ENCODE measurements around the gene HDLBP.
"Not testable (repeated sequence)": the region's sequence is repeated elsewhere in the genome, so short reads cannot be mapped to it uniquely, and the experiment has no call there.

The HDLBP gene

GRCh38 chr2:241329669-241330615, 14.5 kb upstream of the HDLBP start:
- no peak for FAIRE-seq

DNA sequence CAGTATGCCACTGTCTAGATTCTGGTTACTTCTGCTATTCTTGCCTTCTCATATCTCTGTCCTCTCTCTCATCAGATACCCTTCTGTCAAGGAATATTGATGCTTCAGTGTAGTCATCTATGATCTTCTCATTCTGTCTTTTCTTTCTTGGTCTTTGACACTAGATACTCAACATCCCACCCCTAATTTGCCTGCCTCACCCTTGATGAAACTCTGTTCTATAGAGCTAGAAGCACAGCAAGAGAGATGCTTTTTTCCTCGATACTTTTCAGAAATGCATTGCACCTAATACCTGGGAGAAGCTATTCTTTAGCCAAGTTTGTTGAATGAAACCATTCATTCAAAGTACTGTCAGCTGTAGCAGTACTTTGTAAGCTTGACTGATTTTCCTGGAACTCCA, 9.8 kb upstream of the HDLBP start:
- FAIRE-seq: no peak

DNA sequence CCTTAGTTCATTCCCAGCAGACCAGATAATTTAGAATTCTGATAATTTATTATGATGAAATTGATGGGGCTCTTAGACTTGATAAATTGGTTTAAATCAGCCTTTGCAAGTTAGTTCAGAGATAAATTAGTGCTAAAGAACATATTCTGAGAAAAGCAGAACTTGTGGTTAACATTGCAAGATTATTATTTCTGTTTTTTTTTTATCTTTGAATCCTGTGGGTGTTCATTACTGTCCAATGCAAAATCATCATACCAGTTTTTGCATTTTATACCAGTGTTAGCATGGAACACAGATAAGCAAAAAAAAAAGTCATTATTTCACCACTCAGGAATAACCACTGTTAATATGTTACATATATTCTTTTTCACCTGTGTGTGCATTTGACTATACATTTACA, 9.3 kb upstream of the HDLBP start:
- FAIRE-seq: no peak

GRCh38 chr2:241323778-241324177, 8.3 kb upstream of the HDLBP start:
- FAIRE-seq: no peak

DNA sequence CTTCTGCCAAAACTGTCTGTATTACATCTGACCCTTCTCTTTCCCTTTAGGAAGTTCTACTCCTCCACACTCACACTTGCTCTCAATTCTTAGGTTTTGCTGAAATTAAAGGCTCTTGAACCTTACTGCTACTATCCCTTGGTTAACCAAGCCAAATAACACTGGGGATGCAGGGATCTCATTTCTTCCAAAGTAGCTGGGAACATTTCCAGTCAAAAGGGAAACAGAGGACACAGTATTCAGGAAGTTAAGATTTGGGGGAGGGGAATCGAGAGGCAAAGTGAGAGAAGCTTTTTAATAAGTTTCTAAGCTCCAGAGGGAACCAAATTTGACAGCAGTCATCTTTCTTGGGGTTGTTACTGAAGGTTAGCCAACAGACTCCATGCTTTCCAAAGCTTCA, 6.4 kb upstream of the HDLBP start:
- no peak for FAIRE-seq

GRCh38 chr2:241321033-241321432, 5.6 kb upstream of the HDLBP start:
- FAIRE-seq: no peak

- no peak for FAIRE-seq
Measured at GRCh38 chr2:241320394-241320793, 4.9 kb upstream of the HDLBP start.

GRCh38 chr2:241318830-241319229, 3.4 kb upstream of the HDLBP start:
- FAIRE-seq: not testable (repeated sequence)

DNA sequence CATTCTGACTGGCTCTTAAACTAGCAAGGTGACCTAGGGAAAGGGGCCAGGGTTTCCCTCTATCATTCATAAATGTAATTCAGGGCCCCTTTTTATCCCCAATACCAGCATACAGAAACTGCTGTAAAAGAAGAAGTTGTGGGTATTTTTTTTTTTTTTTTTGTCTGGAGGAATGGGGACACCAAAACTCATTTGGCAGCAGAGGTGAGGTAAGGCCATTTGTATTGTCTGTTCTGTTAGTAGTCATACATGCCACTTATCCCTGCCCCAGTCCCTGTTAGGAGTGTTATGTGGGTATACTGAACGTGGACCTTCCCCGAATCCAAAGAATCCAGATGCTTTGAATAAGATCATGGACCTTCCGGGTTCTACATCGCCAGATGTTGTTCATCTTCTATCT, 1.9 kb upstream of the HDLBP start:
- FAIRE-seq: no peak

GRCh38 chr2:241316825-241317224, 1.4 kb upstream of the HDLBP start:
- FAIRE-seq: no peak

GRCh38 chr2:241315879-241316631, 583 bp upstream of the HDLBP start, which contains the start of gene SEPTIN2:
Gene SEPTIN2, plus strand, starts transcription at chr2:241315925. Its CDS starts 8,308 bp downstream, at chr2:241324233.
- FAIRE-seq: no peak

DNA sequence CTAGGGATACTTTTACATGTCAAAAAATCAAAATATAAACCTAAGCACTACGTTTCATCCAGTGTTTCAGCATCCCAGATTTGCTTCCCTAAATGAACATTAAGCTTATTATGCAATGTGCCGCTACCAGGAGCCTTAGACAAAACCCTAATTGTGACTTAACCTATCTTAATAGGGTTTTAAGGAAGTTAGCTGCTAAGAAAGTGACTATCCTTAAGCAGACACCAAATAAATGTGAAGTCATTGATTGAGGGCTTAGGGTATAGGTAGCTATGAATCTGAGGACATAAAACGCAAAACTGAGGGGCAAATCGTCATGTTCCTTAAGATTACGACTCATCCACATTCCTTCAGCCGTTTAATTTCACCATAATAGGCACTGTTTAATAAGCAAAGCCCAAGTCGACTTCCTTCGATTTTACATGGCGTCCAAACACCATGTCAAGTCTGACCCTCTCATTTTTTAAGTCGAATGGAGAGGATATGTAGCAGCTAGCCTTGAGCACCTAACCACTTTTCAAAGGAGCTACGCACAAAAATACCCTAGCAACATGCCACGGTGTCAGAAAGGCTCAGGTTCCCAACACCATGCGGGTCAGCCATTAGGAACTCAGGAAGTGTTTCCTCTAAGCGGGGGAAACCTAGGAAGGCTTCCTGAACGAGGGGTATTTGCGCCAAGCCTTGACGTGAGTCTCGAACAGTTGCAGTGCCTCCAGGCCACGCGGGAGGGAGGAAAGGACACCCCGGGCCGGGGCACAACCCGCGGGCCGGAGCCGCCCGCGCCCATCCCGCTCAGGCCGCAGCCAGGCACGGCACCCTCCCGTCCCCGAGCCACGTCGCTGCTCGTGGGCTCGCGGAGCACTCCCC, 1.0 kb downstream of the HDLBP start:
- no peak for FAIRE-seq

GRCh38 chr2:241313543-241314095, 1.9 kb downstream of the HDLBP start:
- no peak for FAIRE-seq

DNA sequence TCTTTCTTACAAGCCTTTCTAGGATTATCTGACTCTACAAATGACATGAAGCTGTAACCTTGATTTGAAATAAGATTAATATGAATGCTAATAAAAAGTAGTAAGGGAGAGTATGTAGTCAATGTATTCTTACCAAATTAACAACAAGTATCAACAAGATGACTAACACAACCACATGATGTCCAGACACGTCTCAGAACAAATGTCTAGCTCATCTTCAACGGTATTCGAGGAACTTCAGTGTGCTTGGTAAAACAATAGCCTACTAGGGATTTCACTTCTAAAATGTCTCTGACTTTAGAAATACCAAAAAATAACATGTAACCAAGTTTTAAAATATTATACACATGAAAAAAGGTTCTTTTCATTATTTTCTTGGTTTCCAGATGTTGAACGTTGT, 3.4 kb downstream of the HDLBP start:
- no peak for FAIRE-seq

GRCh38 chr2:241310917-241311566, 4.4 kb downstream of the HDLBP start:
- no peak for FAIRE-seq

DNA sequence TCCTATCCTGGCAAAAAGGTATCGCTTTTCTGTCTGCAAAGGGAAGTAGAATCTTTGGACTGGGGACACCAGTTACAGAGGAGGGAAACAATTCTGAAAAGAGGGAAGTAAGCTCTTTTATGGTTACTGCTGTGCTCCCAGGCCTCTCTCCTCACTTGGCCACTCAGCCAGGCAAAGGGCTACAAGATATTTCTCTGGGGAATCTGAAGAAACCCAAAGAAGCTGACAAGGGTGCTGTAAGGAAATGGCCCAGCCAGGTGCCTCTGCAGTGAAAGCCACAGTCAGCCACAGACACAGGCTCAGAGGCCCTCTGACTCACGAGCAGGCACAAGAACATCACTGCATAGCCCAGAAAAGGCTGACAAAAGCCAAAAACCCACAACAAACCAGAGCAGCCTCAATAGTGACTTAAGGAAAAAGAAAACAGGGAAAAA, 5.8 kb downstream of the HDLBP start:
- FAIRE-seq: no peak

GRCh38 chr2:241308832-241309500, 6.5 kb downstream of the HDLBP start:
- no peak for FAIRE-seq

DNA sequence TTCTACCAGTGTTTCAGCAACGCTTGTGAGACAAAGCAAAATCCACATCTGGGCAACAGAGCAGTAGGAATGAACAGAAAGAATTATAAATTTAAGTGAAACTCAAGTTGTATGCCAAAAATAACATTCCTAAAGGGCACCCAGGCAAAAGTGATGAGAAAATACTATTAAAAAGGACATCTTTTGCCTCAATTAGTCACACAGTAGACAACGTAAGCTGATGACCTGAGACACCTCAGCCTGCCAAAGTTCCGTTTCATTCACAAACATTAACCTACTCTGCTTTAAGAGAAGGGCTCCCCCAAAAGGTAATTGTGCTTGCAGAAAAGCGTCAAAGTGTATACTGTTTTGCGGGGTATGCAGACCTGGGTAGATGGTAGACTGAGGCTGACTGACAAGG, 7.2 kb downstream of the HDLBP start:
- FAIRE-seq: no peak

DNA sequence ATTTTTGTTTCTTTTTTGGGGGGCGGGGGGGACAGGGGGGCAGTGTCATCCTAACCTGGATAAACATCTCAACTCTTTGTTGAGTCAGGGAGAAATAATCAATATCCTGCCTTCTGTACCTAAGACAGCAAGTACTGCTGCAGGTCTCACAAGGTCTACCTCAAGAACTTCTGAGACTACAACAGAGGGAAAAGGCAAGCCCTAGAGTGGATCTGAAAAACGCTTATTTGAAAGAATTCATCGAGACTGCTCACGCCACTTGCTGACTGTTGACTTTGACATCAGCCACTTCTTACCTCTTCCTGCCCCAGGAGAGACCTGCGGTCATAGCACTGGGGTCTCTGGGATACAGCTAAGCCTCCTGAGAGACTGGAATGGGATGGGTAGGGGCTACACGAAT, 8.4 kb downstream of the HDLBP start:
- no peak for FAIRE-seq

DNA sequence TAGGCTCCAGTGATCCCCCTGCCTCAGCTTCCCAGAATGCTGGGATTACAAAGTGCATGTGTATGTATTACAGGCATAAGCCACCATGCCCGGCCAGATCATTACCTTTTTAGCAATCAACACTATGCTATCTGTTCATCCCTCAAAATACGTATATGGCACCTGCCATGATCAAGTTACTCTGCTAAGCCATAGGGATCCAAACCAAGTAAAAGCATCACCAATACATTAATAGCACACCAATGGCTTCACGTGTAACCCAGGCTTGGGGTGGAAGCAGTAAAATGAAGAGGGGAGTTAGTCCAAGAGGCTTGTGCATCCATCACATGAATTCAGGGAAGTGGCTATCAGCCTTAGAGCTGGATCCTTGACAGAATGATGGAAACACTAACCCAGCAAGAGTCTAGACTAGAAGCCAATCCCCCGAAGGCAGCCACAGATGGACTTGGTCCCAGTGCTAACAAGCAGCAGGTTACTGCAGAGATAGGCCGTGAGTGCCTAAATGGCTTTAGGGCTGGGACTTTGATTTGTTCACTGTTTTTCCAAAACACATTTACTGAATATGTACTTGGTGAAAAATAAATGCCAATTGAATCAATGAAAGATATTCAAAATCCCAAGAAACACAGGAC, 11.3 kb downstream of the HDLBP start:
- no peak for FAIRE-seq
